HEK293T (cell line): Measurements from ENCODE around the gene CDH2.

Experiments used
- ARNT ChIP-seq: fragments of 450-650 bp; IDR thresholded peaks from 2 replicates; pipeline ENCODE4 v1.6.1; 2017; ENCODE audit warnings: mild to moderate bottlenecking
- BHLHE40 ChIP-seq: fragments of 450-650 bp; IDR thresholded peaks from 2 replicates; pipeline ENCODE4 v1.6.1; 2016; ENCODE audit warnings: mild to moderate bottlenecking, moderate library complexity, borderline replicate concordance
- ELF4 ChIP-seq: fragments of 450-650 bp; IDR thresholded peaks from 2 replicates; pipeline ENCODE4 v1.6.1; 2017; ENCODE audit warnings: antibody characterized with exemption
- FOXA1 ChIP-seq: fragments of 450-650 bp; IDR thresholded peaks from 2 replicates; pipeline ENCODE4 v1.6.1; 2016; ENCODE audit warnings: mild to moderate bottlenecking
- FOXK2 ChIP-seq: fragments of 450-650 bp; IDR thresholded peaks from 2 replicates; pipeline ENCODE4 v1.6.1; 2016; ENCODE audit warnings: mild to moderate bottlenecking
- FOXM1 ChIP-seq: fragments of 450-650 bp; IDR thresholded peaks from 2 replicates; pipeline ENCODE4 v1.6.1; 2017; ENCODE audit warnings: mild to moderate bottlenecking, borderline replicate concordance
- HDGF ChIP-seq: fragments of 450-650 bp; IDR thresholded peaks from 2 replicates; pipeline ENCODE4 v1.6.1; 2017; ENCODE audit warnings: antibody characterized with exemption, borderline replicate concordance
- L3MBTL2 ChIP-seq: fragments of 450-650 bp; conservative IDR thresholded peaks from 2 replicates; pipeline ENCODE4 v1.6.1; 2016; ENCODE audit warnings: mild to moderate bottlenecking
- NFRKB ChIP-seq: fragments of 450-650 bp; IDR thresholded peaks from 2 replicates; pipeline ENCODE4 v1.6.1; 2016; ENCODE audit warnings: mild to moderate bottlenecking, moderate library complexity
- SP1 ChIP-seq: fragments of 450-650 bp; IDR thresholded peaks from 2 replicates; pipeline ENCODE4 v1.6.1; 2017
- SUZ12 ChIP-seq: fragments of 450-650 bp; IDR thresholded peaks from 2 replicates; pipeline ENCODE4 v1.6.1; 2016; ENCODE audit warnings: mild to moderate bottlenecking
- TF ChIP-seq, protein P1 (sequence below): fragments of 450-650 bp; IDR thresholded peaks from 2 replicates; pipeline ENCODE4 v1.6.1; 2016

DNA sequence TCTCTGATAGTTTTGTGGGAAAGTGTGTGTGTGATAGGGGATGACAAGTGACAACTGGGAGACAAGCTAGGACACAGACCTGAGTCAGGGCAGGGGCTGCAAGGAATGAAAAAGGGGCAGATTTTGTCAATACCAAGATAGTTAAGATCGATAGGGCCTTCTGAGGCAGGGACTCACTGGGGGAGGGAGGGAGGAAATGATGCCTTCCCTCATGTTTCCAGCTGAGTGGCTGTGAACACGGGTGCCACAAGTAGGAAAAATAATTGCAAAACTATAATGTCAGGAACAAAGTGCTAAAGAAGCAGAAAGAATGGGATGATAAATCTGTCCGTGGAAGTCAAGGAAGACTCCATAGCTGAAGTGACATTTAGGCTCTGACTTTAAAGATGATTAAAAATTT, 24.2 kb downstream of the CDH2 start:
- no peak for TF ChIP-seq FOXA1
- TF ChIP-seq ELF4: no peak
- TF ChIP-seq, protein P1, sequence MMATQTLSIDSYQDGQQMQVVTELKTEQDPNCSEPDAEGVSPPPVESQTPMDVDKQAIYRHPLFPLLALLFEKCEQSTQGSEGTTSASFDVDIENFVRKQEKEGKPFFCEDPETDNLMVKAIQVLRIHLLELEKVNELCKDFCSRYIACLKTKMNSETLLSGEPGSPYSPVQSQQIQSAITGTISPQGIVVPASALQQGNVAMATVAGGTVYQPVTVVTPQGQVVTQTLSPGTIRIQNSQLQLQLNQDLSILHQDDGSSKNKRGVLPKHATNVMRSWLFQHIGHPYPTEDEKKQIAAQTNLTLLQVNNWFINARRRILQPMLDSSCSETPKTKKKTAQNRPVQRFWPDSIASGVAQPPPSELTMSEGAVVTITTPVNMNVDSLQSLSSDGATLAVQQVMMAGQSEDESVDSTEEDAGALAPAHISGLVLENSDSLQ: no peak
- TF ChIP-seq SP1: no peak
- no peak for TF ChIP-seq FOXK2
- no peak for TF ChIP-seq NFRKB
- TF ChIP-seq FOXM1: no peak
- no peak for TF ChIP-seq HDGF
- no peak for TF ChIP-seq L3MBTL2
- no peak for TF ChIP-seq SUZ12
- no peak for TF ChIP-seq ARNT
- no peak for TF ChIP-seq BHLHE40
